Brain microvascular endothelial cell (primary cell): ENCODE measurements around the gene TMEM187.
A peak's percentile ranks its signal among the peaks of the same experiment; 100 is the strongest.

Experiments used
- DNase-seq: peaks from one replicate; pipeline ENCODE4 v3.0.0-alpha.2; 2020
- H3K27ac ChIP-seq: fragments of 250-450 bp; sonication (Bioruptor Pico); 2 replicates; pipeline ENCODE4 v1.5.1; 2020; ENCODE audit warnings: mild to moderate bottlenecking, moderate library complexity
- H3K27me3 ChIP-seq: fragments of 250-450 bp; sonication (Bioruptor Pico); replicated peaks from 2 replicates; pipeline ENCODE4 v1.5.1; 2020; ENCODE audit warnings: mild to moderate bottlenecking
- H3K36me3 ChIP-seq: fragments of 250-450 bp; sonication (Bioruptor Pico); replicated peaks from 2 replicates; pipeline ENCODE4 v1.5.1; 2020; ENCODE audit warnings: mild to moderate bottlenecking
- H3K4me3 ChIP-seq: 2 replicates; pipeline ENCODE4 v1.5.1; 2011; ENCODE audit warnings: low read depth, mild to moderate bottlenecking, control low read depth, low read length, moderate library complexity
- CTCF ChIP-seq: IDR thresholded peaks from 2 replicates; pipeline ENCODE4 v1.5.1; 2011; ENCODE audit warnings: low read depth, mild to moderate bottlenecking, moderate library complexity, low read length, control low read depth, inconsistent platforms; ENCODE audit errors: missing control alignments
- in situ Hi-C: cut with HindIII; loops from 2 replicates; pipeline ENCODE4 v1.10.0; 2017; ENCODE audit warnings: low sequenced_read_pairs, low pct_ligation_motif_present

Gene TMEM187

GRCh38 chrX:154014429-154015380 is 42.2 kb downstream of the TMEM187 start:
- H3K27ac ChIP-seq: no peak overlapping the region

GRCh38 chrX:154015581-154016264 is 43.2 kb downstream of the TMEM187 start:
- DNase-seq: no peak
- Histone ChIP-seq H3K27me3 (no peaks in the 10 kb centered on the region), H3K36me3 (peaks cover 7% of the 10 kb centered on the region), H3K27ac (no peak overlapping the region), H3K4me3 (no peak overlapping the region)
- TF ChIP-seq CTCF: no peak
- in situ Hi-C loops: no loop called here

More at GRCh38 chrX:154014429-154015380, 42.2 kb downstream of the TMEM187 start:
- no peak for TF ChIP-seq CTCF
- Histone ChIP-seq H3K36me3 (peaks cover 8% of the 10 kb centered on the region), H3K27me3 (no peaks in the 10 kb centered on the region), H3K4me3 (no peak overlapping the region)
- in situ Hi-C loops: no loop called here
- DNase-seq: no peak

GRCh38 chrX:154016366-154017076 is 44.0 kb downstream of the TMEM187 start:
- TF ChIP-seq CTCF: no peak
- no peak for DNase-seq
- Histone ChIP-seq H3K27ac (no peak overlapping the region), H3K27me3 (no peaks in the 10 kb centered on the region), H3K4me3 (no peak overlapping the region), H3K36me3 (peaks cover 5% of the 10 kb centered on the region)
- in situ Hi-C loops: no loop called here

- Histone ChIP-seq H3K27ac (no peak overlapping the region), H3K4me3 (peak overlapping the region; percentile 60), H3K27me3 (no peaks in the 10 kb centered on the region), H3K36me3 (peaks cover 5% of the 10 kb centered on the region)
- in situ Hi-C loops: no loop called here
- DNase-seq: no peak
- no peak for TF ChIP-seq CTCF
Measured at GRCh38 chrX:154017766-154018517, 45.4 kb downstream of the TMEM187 start.

GRCh38 chrX:154018518-154019060 is 46.0 kb downstream of the TMEM187 start:
- in situ Hi-C loops: no loop called here
- DNase-seq: no peak
- Histone ChIP-seq H3K27ac (peak overlapping the region; percentile 80), H3K27me3 (no peaks in the 10 kb centered on the region), H3K36me3 (peaks cover 5% of the 10 kb centered on the region), H3K4me3 (peak overlapping the region; percentile 60)
- no peak for TF ChIP-seq CTCF
